ENCODE measurements around the gene TSPO.

The TSPO gene

DNA sequence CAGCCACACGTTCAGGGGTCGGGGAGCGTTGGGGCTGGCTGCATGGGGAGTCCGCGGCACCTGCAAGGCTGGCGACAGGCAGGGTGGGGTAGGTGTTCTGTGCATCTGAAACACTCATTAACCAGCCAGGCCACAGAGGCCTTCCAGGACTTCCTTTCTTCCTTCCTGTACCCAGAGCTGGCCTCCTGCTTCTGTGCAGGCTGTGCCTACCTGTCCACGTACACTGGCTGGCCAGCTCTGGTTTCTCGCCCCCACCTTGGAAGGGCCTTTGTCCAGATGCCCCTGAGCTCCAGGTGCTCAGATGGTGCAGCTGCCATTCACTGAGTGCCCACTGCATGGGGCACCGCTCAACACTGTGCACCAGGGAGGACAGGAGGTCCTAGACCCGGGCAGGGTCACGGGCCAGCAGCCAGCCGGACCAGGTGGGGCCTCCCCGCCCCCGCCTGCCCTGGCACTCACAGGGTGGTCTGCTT is 19.7 kb downstream of the TSPO start:
- Histone ChIP-seq H3K27me3 (ENCODE audit: insufficient read depth, low read length) (no peaks in the 10 kb centered on the region), H2AFZ (ENCODE audit: low read length, unreplicated experiment) (no peak overlapping the region), H3K79me2 (ENCODE audit: control insufficient read depth, insufficient read depth, low read length, unreplicated experiment) (no peaks in the 10 kb centered on the region), H3K36me3 (ENCODE audit: insufficient read depth, low read length) (no peaks in the 10 kb centered on the region), H3K27ac (ENCODE audit: low read depth, low read length) (no peak overlapping the region), H3K4me1 (ENCODE audit: control insufficient read depth, insufficient read depth, low read length, unreplicated experiment) (no peaks in the 10 kb centered on the region), H3K4me3 (ENCODE audit: low read depth, low read length) (no peak overlapping the region)

- H2AFZ ChIP-seq (ENCODE audit: low read length, unreplicated experiment): no peak overlapping the region
- H3K27me3 ChIP-seq (ENCODE audit: insufficient read depth, low read length): no peaks in the 10 kb centered on the region
- H3K36me3 ChIP-seq (ENCODE audit: insufficient read depth, low read length): no peaks in the 10 kb centered on the region
- H3K27ac ChIP-seq (ENCODE audit: low read depth, low read length): no peak overlapping the region
- no peaks in the 10 kb centered on the region for H3K79me2 ChIP-seq (ENCODE audit: control insufficient read depth, insufficient read depth, low read length, unreplicated experiment)
- no peak overlapping the region for H3K4me3 ChIP-seq (ENCODE audit: low read depth, low read length)
- H3K4me1 ChIP-seq (ENCODE audit: control insufficient read depth, insufficient read depth, low read length, unreplicated experiment): no peaks in the 10 kb centered on the region
These were observed 20.2 kb downstream of the TSPO start for GRCh38 chr22:43171607-43172006.

- Histone ChIP-seq H3K4me1 (ENCODE audit: control insufficient read depth, insufficient read depth, low read length, unreplicated experiment) (no peaks in the 10 kb centered on the region), H3K27me3 (ENCODE audit: insufficient read depth, low read length) (no peaks in the 10 kb centered on the region), H3K79me2 (ENCODE audit: control insufficient read depth, insufficient read depth, low read length, unreplicated experiment) (no peaks in the 10 kb centered on the region), H3K36me3 (ENCODE audit: insufficient read depth, low read length) (no peaks in the 10 kb centered on the region), H3K27ac (ENCODE audit: low read depth, low read length) (no peak overlapping the region), H3K4me3 (ENCODE audit: low read depth, low read length) (no peak overlapping the region), H2AFZ (ENCODE audit: low read length, unreplicated experiment) (no peak overlapping the region)
These were observed 20.8 kb downstream of the TSPO start for GRCh38 chr22:43172191-43172590.

DNA sequence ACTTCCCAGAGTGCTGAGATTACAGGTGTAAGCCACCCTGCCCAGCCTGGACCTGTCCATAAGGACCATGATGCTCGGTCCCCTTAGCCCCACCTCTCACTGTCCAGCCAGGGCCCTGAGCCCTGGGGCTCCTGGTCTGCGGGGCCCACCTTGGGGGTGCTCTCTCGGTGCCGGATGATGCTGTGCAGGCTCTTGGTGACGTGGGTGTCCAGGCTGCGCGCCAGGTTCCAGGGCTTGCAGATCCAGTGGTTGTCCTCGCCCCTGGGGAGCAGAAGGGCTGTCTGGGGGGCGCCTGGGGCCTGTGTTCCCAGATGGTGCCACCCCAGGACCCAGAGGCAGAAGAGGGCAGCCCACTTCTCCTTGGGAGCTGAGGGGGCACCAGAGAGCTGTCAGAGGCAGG is 22.2 kb downstream of the TSPO start:
- Histone ChIP-seq H3K4me3 (ENCODE audit: low read depth, low read length) (no peak overlapping the region), H3K27me3 (ENCODE audit: insufficient read depth, low read length) (no peaks in the 10 kb centered on the region), H3K4me1 (ENCODE audit: control insufficient read depth, insufficient read depth, low read length, unreplicated experiment) (no peaks in the 10 kb centered on the region), H2AFZ (ENCODE audit: low read length, unreplicated experiment) (no peak overlapping the region), H3K79me2 (ENCODE audit: control insufficient read depth, insufficient read depth, low read length, unreplicated experiment) (no peaks in the 10 kb centered on the region), H3K36me3 (ENCODE audit: insufficient read depth, low read length) (no peaks in the 10 kb centered on the region), H3K27ac (ENCODE audit: low read depth, low read length) (no peak overlapping the region)

- no peak overlapping the region for H2AFZ ChIP-seq (ENCODE audit: low read length, unreplicated experiment)
- H3K4me1 ChIP-seq (ENCODE audit: control insufficient read depth, insufficient read depth, low read length, unreplicated experiment): no peaks in the 10 kb centered on the region
- H3K27me3 ChIP-seq (ENCODE audit: insufficient read depth, low read length): no peaks in the 10 kb centered on the region
- no peaks in the 10 kb centered on the region; the same call in 1 of the 2 replicates for H3K36me3 ChIP-seq (ENCODE audit: insufficient read depth, low read length)
- H3K27ac ChIP-seq (ENCODE audit: low read depth, low read length): no peak overlapping the region
- H3K79me2 ChIP-seq (ENCODE audit: control insufficient read depth, insufficient read depth, low read length, unreplicated experiment): no peaks in the 10 kb centered on the region
- H3K4me3 ChIP-seq (ENCODE audit: low read depth, low read length): no peak overlapping the region
These were observed 22.8 kb downstream of the TSPO start for GRCh38 chr22:43173976-43174720.

GRCh38 chr22:43174941-43175531 is 23.7 kb downstream of the TSPO start:
- Histone ChIP-seq H2AFZ (ENCODE audit: low read length, unreplicated experiment) (no peak overlapping the region), H3K36me3 (ENCODE audit: insufficient read depth, low read length) (no peaks in the 10 kb centered on the region; the same call in 1 of the 2 replicates), H3K27ac (ENCODE audit: low read depth, low read length) (no peak overlapping the region), H3K4me3 (ENCODE audit: low read depth, low read length) (no peak overlapping the region), H3K79me2 (ENCODE audit: control insufficient read depth, insufficient read depth, low read length, unreplicated experiment) (no peaks in the 10 kb centered on the region), H3K27me3 (ENCODE audit: insufficient read depth, low read length) (no peaks in the 10 kb centered on the region), H3K4me1 (ENCODE audit: control insufficient read depth, insufficient read depth, low read length, unreplicated experiment) (no peaks in the 10 kb centered on the region)

GRCh38 chr22:43176090-43176489 is 24.7 kb downstream of the TSPO start:
- no peak overlapping the region for H2AFZ ChIP-seq (ENCODE audit: low read length, unreplicated experiment)
- no peak overlapping the region for H3K27ac ChIP-seq (ENCODE audit: low read depth, low read length)
- H3K27me3 ChIP-seq (ENCODE audit: insufficient read depth, low read length): no peaks in the 10 kb centered on the region
- H3K4me1 ChIP-seq (ENCODE audit: control insufficient read depth, insufficient read depth, low read length, unreplicated experiment): no peaks in the 10 kb centered on the region
- H3K36me3 ChIP-seq (ENCODE audit: insufficient read depth, low read length): no peaks in the 10 kb centered on the region; the same call in 1 of the 2 replicates
- H3K4me3 ChIP-seq (ENCODE audit: low read depth, low read length): no peak overlapping the region
- H3K79me2 ChIP-seq (ENCODE audit: control insufficient read depth, insufficient read depth, low read length, unreplicated experiment): no peaks in the 10 kb centered on the region

DNA sequence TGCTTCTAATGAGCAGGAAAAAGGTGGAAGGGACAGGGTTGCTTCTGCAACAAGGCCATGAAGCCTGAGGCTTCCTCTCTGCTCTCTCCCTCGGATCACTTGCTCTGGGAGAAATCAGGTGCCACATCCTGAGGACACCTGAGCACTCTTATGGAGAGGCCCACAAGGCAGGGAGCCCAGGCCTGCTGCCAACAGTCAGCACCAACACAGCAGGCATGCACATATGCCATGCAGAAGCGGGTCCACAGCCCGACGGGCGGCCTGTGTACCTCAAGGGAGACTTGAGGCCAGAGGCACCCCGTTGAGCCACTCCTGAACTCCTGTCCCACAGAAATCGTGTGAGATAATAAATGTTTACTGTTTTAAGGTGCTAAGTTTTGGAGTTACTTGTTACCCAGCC is 26.1 kb downstream of the TSPO start:
- no peaks in the 10 kb centered on the region for H3K4me1 ChIP-seq (ENCODE audit: control insufficient read depth, insufficient read depth, low read length, unreplicated experiment)
- H2AFZ ChIP-seq (ENCODE audit: low read length, unreplicated experiment): no peak overlapping the region
- H3K79me2 ChIP-seq (ENCODE audit: control insufficient read depth, insufficient read depth, low read length, unreplicated experiment): no peaks in the 10 kb centered on the region
- no peak overlapping the region for H3K4me3 ChIP-seq (ENCODE audit: low read depth, low read length)
- H3K27ac ChIP-seq (ENCODE audit: low read depth, low read length): no peak overlapping the region
- no peaks in the 10 kb centered on the region for H3K27me3 ChIP-seq (ENCODE audit: insufficient read depth, low read length)
- no peaks in the 10 kb centered on the region; the same call in 1 of the 2 replicates for H3K36me3 ChIP-seq (ENCODE audit: insufficient read depth, low read length)

GRCh38 chr22:43179146-43179910 is 28.0 kb downstream of the TSPO start:
- Histone ChIP-seq H3K27ac (ENCODE audit: low read depth, low read length) (no peak overlapping the region), H3K36me3 (ENCODE audit: insufficient read depth, low read length) (no peaks in the 10 kb centered on the region; the same call in 1 of the 2 replicates), H3K4me1 (ENCODE audit: control insufficient read depth, insufficient read depth, low read length, unreplicated experiment) (peaks cover 5% of the 10 kb centered on the region), H2AFZ (ENCODE audit: low read length, unreplicated experiment) (no peak overlapping the region), H3K4me3 (ENCODE audit: low read depth, low read length) (no peak overlapping the region), H3K27me3 (ENCODE audit: insufficient read depth, low read length) (no peaks in the 10 kb centered on the region), H3K79me2 (ENCODE audit: control insufficient read depth, insufficient read depth, low read length, unreplicated experiment) (peaks cover under 1% of the 10 kb centered on the region)

DNA sequence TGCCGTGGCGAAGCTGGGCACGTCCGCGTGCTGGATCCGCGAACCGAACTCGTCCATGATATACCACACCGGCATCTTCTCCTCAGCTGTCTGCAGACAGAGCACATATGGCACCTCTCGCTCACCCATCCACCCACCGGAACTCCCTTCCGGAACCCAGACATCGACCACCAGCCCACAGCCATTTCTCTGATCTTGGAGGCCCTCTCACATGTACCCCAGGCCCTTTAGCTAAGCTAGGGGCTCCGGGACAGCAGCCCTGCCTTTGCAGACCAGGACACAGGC is 28.5 kb downstream of the TSPO start:
- Histone ChIP-seq H2AFZ (ENCODE audit: low read length, unreplicated experiment) (no peak overlapping the region), H3K4me3 (ENCODE audit: low read depth, low read length) (no peak overlapping the region), H3K36me3 (ENCODE audit: insufficient read depth, low read length) (no peaks in the 10 kb centered on the region; the same call in 1 of the 2 replicates), H3K79me2 (ENCODE audit: control insufficient read depth, insufficient read depth, low read length, unreplicated experiment) (peaks cover 5% of the 10 kb centered on the region), H3K4me1 (ENCODE audit: control insufficient read depth, insufficient read depth, low read length, unreplicated experiment) (peaks cover 5% of the 10 kb centered on the region), H3K27ac (ENCODE audit: low read depth, low read length) (no peak overlapping the region), H3K27me3 (ENCODE audit: insufficient read depth, low read length) (no peaks in the 10 kb centered on the region)
